Activated CD4-positive, alpha-beta T cell treated with anti-CD3 and anti-CD28 coated beads, Interleukin-10, Interleukin-2, amounts not matched to agents 100 ng/mL and 50 ng/mL, durations not matched to agents 16 hours and 8 hours (primary cell): ENCODE results near the gene FRMD5.

Source experiments
- DNase-seq: peaks from one replicate; pipeline ENCODE4 v3.0.0-alpha.2; 2020

Gene FRMD5

GRCh38 chr15:43919540-43920253 lies 275.4 kb downstream of the FRMD5 start:
- no peak for DNase-seq

- no peak for DNase-seq
These were observed 276.4 kb downstream of the FRMD5 start for GRCh38 chr15:43918717-43919116.

GRCh38 chr15:43916326-43916660 lies 278.8 kb downstream of the FRMD5 start:
- DNase-seq: no peak

- no peak for DNase-seq
These were observed 279.3 kb downstream of the FRMD5 start for GRCh38 chr15:43915631-43916325.

- DNase-seq: no peak
These were observed 281.1 kb downstream of the FRMD5 start for GRCh38 chr15:43913941-43914340.

GRCh38 chr15:43913026-43913780 lies 281.9 kb downstream of the FRMD5 start:
- DNase-seq: peak; percentile 9

GRCh38 chr15:43912208-43912607 lies 282.9 kb downstream of the FRMD5 start:
- no peak for DNase-seq

GRCh38 chr15:43911235-43911781 lies 283.8 kb downstream of the FRMD5 start:
- DNase-seq: no peak

- DNase-seq: no peak
These were observed 286.5 kb downstream of the FRMD5 start for GRCh38 chr15:43908516-43909050.

GRCh38 chr15:43905755-43906154 lies 289.3 kb downstream of the FRMD5 start:
- no peak for DNase-seq

- peak; percentile 71 for DNase-seq
These were observed 291.2 kb downstream of the FRMD5 start for GRCh38 chr15:43903864-43904290.

GRCh38 chr15:43901495-43901894 lies 293.6 kb downstream of the FRMD5 start:
- DNase-seq: no peak

GRCh38 chr15:43900996-43901395 lies 294.1 kb downstream of the FRMD5 start:
- DNase-seq: no peak

- no peak for DNase-seq
These were observed 295.1 kb downstream of the FRMD5 start for GRCh38 chr15:43899928-43900327.

GRCh38 chr15:43898891-43899290 lies 296.2 kb downstream of the FRMD5 start:
- no peak for DNase-seq

GRCh38 chr15:43896543-43896942 lies 298.5 kb downstream of the FRMD5 start:
- no peak for DNase-seq

- DNase-seq: no peak
These were observed 299.5 kb downstream of the FRMD5 start for GRCh38 chr15:43895586-43895985.

GRCh38 chr15:43893956-43894355 lies 301.1 kb downstream of the FRMD5 start:
- no peak for DNase-seq

GRCh38 chr15:43889042-43889441 lies 306.0 kb downstream of the FRMD5 start:
- DNase-seq: no peak

- no peak for DNase-seq
These were observed 307.2 kb downstream of the FRMD5 start for GRCh38 chr15:43887901-43888300.

GRCh38 chr15:43886558-43886957 lies 308.5 kb downstream of the FRMD5 start:
- DNase-seq: no peak

- DNase-seq: no peak
These were observed 311.5 kb downstream of the FRMD5 start for GRCh38 chr15:43883571-43883970.

GRCh38 chr15:43881944-43882343 lies 313.1 kb downstream of the FRMD5 start:
- no peak for DNase-seq
